ENCODE results near the gene FAM171A1. TPM values are rescaled to one million over a fixed set of nuclear protein-coding genes. Genes with fewer than 3 reads are reported as not detected.
A peak's percentile ranks its signal among the peaks of the same experiment; 100 is the strongest.

FAM171A1 gene
- total and polyA plus RNA-seq, 12 donors: 3.5 to 14.1 (median 5.7) TPM

- intact Hi-C loops (cut with DNase I): no loop called here
- Histone ChIP-seq H3K36me3 (replicated peaks in 1 of 2) (no peaks in the 10 kb centered on the region), H3K4me1 (replicated peaks in 1 of 2) (no peaks in the 10 kb centered on the region), H3K27ac (no peak overlapping the region), H3K9me3 (replicated peaks in 1 of 3) (no peaks in the 10 kb centered on the region), H3K27me3 (no peaks in the 10 kb centered on the region), H3K4me3 (no peak overlapping the region)
- TF ChIP-seq, protein P1, sequence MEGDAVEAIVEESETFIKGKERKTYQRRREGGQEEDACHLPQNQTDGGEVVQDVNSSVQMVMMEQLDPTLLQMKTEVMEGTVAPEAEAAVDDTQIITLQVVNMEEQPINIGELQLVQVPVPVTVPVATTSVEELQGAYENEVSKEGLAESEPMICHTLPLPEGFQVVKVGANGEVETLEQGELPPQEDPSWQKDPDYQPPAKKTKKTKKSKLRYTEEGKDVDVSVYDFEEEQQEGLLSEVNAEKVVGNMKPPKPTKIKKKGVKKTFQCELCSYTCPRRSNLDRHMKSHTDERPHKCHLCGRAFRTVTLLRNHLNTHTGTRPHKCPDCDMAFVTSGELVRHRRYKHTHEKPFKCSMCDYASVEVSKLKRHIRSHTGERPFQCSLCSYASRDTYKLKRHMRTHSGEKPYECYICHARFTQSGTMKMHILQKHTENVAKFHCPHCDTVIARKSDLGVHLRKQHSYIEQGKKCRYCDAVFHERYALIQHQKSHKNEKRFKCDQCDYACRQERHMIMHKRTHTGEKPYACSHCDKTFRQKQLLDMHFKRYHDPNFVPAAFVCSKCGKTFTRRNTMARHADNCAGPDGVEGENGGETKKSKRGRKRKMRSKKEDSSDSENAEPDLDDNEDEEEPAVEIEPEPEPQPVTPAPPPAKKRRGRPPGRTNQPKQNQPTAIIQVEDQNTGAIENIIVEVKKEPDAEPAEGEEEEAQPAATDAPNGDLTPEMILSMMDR (IDR thresholded peaks at IDR 0.05): no peak
- TF ChIP-seq POLR2A (IDR thresholded peaks at IDR 0.05): no peak
- whole genome bisulfite sequencing, 4 donors: 78 to 85% (median 82%) methylated on average over 12 of the region's 12 CpGs
- peak in 1 of 7 donors; percentile 57 for DNase-seq
Observed at GRCh38 chr10:15238555-15239335, 132.3 kb downstream of the FAM171A1 start.

- H3K36me3 ChIP-seq (replicated peaks in 1 of 2): no peaks in the 10 kb centered on the region
- H3K9me3 ChIP-seq (replicated peaks in 1 of 3): no peaks in the 10 kb centered on the region
- H3K4me3 ChIP-seq: no peak overlapping the region
- H3K27me3 ChIP-seq: no peaks in the 10 kb centered on the region
- no peak overlapping the region for H3K27ac ChIP-seq
- H3K4me1 ChIP-seq (replicated peaks in 1 of 2): no peaks in the 10 kb centered on the region
- DNase-seq: peak in 1 of 7 donors; percentile 46
- WGBS, 4 donors: 64 to 84% (median 81%) methylated on average over 4 to 5 of the region's 5 CpGs
- intact Hi-C loops (cut with DNase I): no loop called here
- TF ChIP-seq, protein P1 (IDR thresholded peaks at IDR 0.05): no peak
- no peak for TF ChIP-seq POLR2A (IDR thresholded peaks at IDR 0.05)
Observed at GRCh38 chr10:15237351-15237750, 133.7 kb downstream of the FAM171A1 start.

DNA sequence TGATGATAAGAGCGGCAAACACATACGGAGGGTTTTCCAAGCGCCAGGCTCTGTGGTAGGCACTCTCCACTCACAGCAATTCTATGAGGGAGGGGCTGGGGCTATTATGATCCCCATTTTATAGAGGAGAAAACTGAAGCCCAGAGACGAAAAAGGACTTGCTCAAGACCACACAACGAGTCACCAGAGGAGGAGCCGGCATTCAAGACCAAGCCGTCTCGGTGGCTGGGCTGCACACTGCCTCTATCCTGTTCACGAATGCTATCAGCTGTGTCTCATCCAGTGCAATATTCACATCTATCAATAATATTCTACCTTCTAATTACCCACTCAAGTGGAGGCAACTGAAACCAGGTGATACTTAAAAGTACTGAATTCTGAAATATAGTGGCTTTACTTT, 134.7 kb downstream of the FAM171A1 start:
- peak in 1 of 7 donors; percentile 4 for DNase-seq
- Histone ChIP-seq H3K4me3 (no peak overlapping the region), H3K27me3 (no peaks in the 10 kb centered on the region), H3K36me3 (replicated peaks in 1 of 2) (no peaks in the 10 kb centered on the region), H3K9me3 (replicated peaks in 1 of 3) (no peaks in the 10 kb centered on the region), H3K4me1 (replicated peaks in 1 of 2) (no peaks in the 10 kb centered on the region), H3K27ac (no peak overlapping the region)
- 92 to 93% (median 93%) methylated on average over 9 of the region's 9 CpGs for WGBS, 4 donors
- TF ChIP-seq, protein P1 (IDR thresholded peaks at IDR 0.05): no peak
- TF ChIP-seq POLR2A (IDR thresholded peaks at IDR 0.05): no peak
- intact Hi-C loops (cut with DNase I): no loop called here

- Histone ChIP-seq H3K4me1 (replicated peaks in 1 of 2) (no peaks in the 10 kb centered on the region), H3K9me3 (replicated peaks in 1 of 3) (no peaks in the 10 kb centered on the region), H3K27me3 (no peaks in the 10 kb centered on the region), H3K4me3 (no peak overlapping the region), H3K27ac (no peak overlapping the region), H3K36me3 (replicated peaks in 1 of 2) (no peaks in the 10 kb centered on the region)
- TF ChIP-seq POLR2A (IDR thresholded peaks at IDR 0.05): no peak
- TF ChIP-seq, protein P1 (IDR thresholded peaks at IDR 0.05): no peak
- no peak for DNase-seq
- intact Hi-C loops (cut with DNase I): no loop called here
- WGBS, 4 donors: 81 to 91% (median 84%) methylated on average over 8 of the region's 8 CpGs
Observed at GRCh38 chr10:15232279-15232678, 138.8 kb downstream of the FAM171A1 start.
